ENCODE results near the gene HS3ST3B1.

DNA sequence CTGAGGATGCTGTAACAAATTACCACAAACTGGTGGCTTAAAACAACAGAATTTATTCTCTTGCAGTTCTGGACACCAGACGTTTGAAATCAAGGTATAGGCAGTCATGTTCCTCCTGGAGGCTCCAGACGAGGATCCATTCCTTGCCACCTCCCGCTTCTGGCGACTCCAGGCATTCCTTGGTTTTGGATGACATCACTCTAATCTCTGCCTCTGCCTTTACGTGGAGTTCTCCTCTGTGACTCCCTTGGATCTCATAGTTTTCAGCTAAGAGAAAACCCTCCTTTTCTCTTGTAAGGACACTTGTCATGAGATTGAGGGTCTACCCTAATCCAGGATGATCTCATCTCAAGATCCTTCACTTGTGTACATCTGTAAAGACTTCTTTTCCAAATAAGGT lies 31.4 kb upstream of the HS3ST3B1 start:
- TF ChIP-seq CTCF (IDR thresholded peaks at IDR 0.05) (no peak), EP300 (IDR thresholded peaks at IDR 0.05) (no peak), POLR2A (IDR thresholded peaks at IDR 0.05) (no peak), POLR2AphosphoS5 (IDR thresholded peaks at IDR 0.05) (no peak)
